Sigmoid colon (tissue), 7 donors: ENCODE results near the gene SDR42E2. TPM values are rescaled to one million over a fixed set of nuclear protein-coding genes. Genes with fewer than 3 reads are reported as not detected.

Source experiments
- DNase-seq: peaks from one replicate; pipeline ENCODE4 v3.0.0-alpha.2; 2019
- H3K27ac ChIP-seq, 4 donors: fragments of 200-600 bp; sonication (generic); one replicate each; pipeline ENCODE4 v1.5.1; 2016 to 2019; ENCODE audit warnings: mild to moderate bottlenecking in 1 of 4
- H3K27me3 ChIP-seq, 3 donors: fragments of 200-600 bp; sonication (generic); one replicate each; pipeline ENCODE4 v1.5.1; 2019; ENCODE audit warnings: mild to moderate bottlenecking in 1 of 3
- H3K36me3 ChIP-seq, 4 donors: fragments of 200-600 bp; sonication (generic); one replicate each; pipeline ENCODE4 v1.5.1; 2016 to 2019
- H3K4me1 ChIP-seq, 4 donors: fragments of 200-600 bp; sonication (generic); one replicate each; pipeline ENCODE4 v1.5.1; 2017 to 2019
- H3K4me3 ChIP-seq, 4 donors: fragments of 200-600 bp; sonication (generic); one replicate each; pipeline ENCODE4 v1.5.1; 2017 to 2019; ENCODE audit warnings: mild to moderate bottlenecking in 2 of 4, moderate library complexity in 1 of 4
- H3K9me3 ChIP-seq, 4 donors: fragments of 200-600 bp in 3 of 4; sonication (generic) in 3 of 4; one replicate each; pipeline versions ENCODE4 v1.5.1 to v1.6.1; 2013 to 2019
- CTCF ChIP-seq, 4 experiments: fragments of 450-650 bp in 3 of 4; fragments of 200-600 bp in 1 of 4; IDR thresholded peaks; one replicate each; pipeline ENCODE4 v1.5.1; 2016 to 2019; ENCODE audit warnings: antibody characterized with exemption in 4 of 4, mild to moderate bottlenecking in 3 of 4, moderate library complexity in 2 of 4
- EP300 ChIP-seq, 4 donors: sonication (generic); formaldehyde crosslinking; IDR thresholded peaks; one replicate each; pipeline ENCODE4 v1.6.1; 2017; ENCODE audit warnings: antibody characterized with exemption in 4 of 4
- POLR2A ChIP-seq, 2 donors: fragments of 450-650 bp; IDR thresholded peaks; one replicate each; pipeline ENCODE4 v1.6.1; 2016; ENCODE audit warnings: antibody characterized with exemption in 2 of 2, mild to moderate bottlenecking in 2 of 2, moderate library complexity in 2 of 2
- POLR2AphosphoS5 ChIP-seq, 4 donors: sonication (generic); formaldehyde crosslinking; IDR thresholded peaks; one replicate each; pipeline ENCODE4 v1.6.1; 2017; ENCODE audit warnings: antibody characterized with exemption in 4 of 4
- WGBS, 2 donors: extraction: QIAGEN DNeasy Blood & Tissue Kit; methylation state at CpG; one replicate each; pipeline ENCODE4 v1.1.7; 2013; 5-methylcytosine and 5-hydroxymethylcytosine counted together
- intact Hi-C: fragments of 100-400 bp; cut with DNase I; formaldehyde crosslinking; loops from one replicate; pipeline ENCODE4 v1.15.1; 2023
- polyA plus RNA-seq, 3 donors: library from polyadenylated mRNA; stranded (reverse); fragments of 200-250 nt; gene quantifications; one replicate each; pipeline ENCODE4 v1.2.3, GENCODE V29; 2013
- total RNA-seq, 4 donors: library from RNA; depleted of rRNA; stranded (reverse); fragments of >200 nt; gene quantifications; one replicate each; pipeline ENCODE4 v1.1.0, GENCODE V29; 2016
- donor health status: healthy with polysubstance abuse.
- donor health status: Bipolar disorder and iron deficiency.
- donor health status: healthy.

Gene SDR42E2
- total and polyA plus RNA-seq, 7 donors = 0.04 TPM; not detected in 6

- intact Hi-C loops = no loop called here
- peak overlapping the region; percentile 74 to 84 (median 80) for H3K27ac ChIP-seq
- TF ChIP-seq CTCF (IDR thresholded peaks at IDR 0.05) (no peak), POLR2A (IDR thresholded peaks at IDR 0.05) (no peak), EP300 (IDR thresholded peaks at IDR 0.05) (no peak), POLR2AphosphoS5 (IDR thresholded peaks at IDR 0.05) (no peak)
- no peak for DNase-seq
- H3K27me3 ChIP-seq = no peaks in the 10 kb centered on the region
- no peaks in the 10 kb centered on the region for H3K36me3 ChIP-seq
- H3K4me1 ChIP-seq = peaks cover 0 to 23% (median 17%) of the 10 kb centered on the region in 4 donors
- no peaks in the 10 kb centered on the region for H3K9me3 ChIP-seq
- no peak overlapping the region for H3K4me3 ChIP-seq
- 77 to 83% methylated on average over 7 of the region's 7 CpGs for WGBS, 2 donors
Measured at GRCh38 chr16:22198547-22199293, 36.4 kb downstream of the SDR42E2 start.

- 66 to 95% methylated on average over 6 of the region's 6 CpGs for WGBS, 2 donors
- intact Hi-C loops = no loop called here
- Histone ChIP-seq H3K36me3 (no peaks in the 10 kb centered on the region), H3K4me3 (no peak overlapping the region), H3K9me3 (no peaks in the 10 kb centered on the region), H3K4me1 (peaks cover 0 to 24% (median 16%) of the 10 kb centered on the region in 4 donors), H3K27me3 (no peaks in the 10 kb centered on the region), H3K27ac (no peak overlapping the region)
- no peak for DNase-seq
- no peak for TF ChIP-seq POLR2AphosphoS5 (IDR thresholded peaks at IDR 0.05)
- no peak for TF ChIP-seq POLR2A (IDR thresholded peaks at IDR 0.05)
- TF ChIP-seq EP300 (IDR thresholded peaks at IDR 0.05) = no peak
- no peak for TF ChIP-seq CTCF (IDR thresholded peaks at IDR 0.05)
Measured at GRCh38 chr16:22202261-22202637, 39.9 kb downstream of the SDR42E2 start.

GRCh38 chr16:22203091-22203490 lies 40.8 kb downstream of the SDR42E2 start:
- no peaks in the 10 kb centered on the region for H3K36me3 ChIP-seq
- H3K9me3 ChIP-seq = no peaks in the 10 kb centered on the region
- no peak overlapping the region for H3K4me3 ChIP-seq
- TF ChIP-seq CTCF (IDR thresholded peaks at IDR 0.05) = no peak
- TF ChIP-seq POLR2AphosphoS5 (IDR thresholded peaks at IDR 0.05) = no peak
- TF ChIP-seq POLR2A (IDR thresholded peaks at IDR 0.05) = no peak
- no peak for TF ChIP-seq EP300 (IDR thresholded peaks at IDR 0.05)
- 83 to 92% methylated on average over 5 of the region's 5 CpGs for WGBS, 2 donors
- DNase-seq = no peak
- H3K27ac ChIP-seq = no peak overlapping the region
- intact Hi-C loops = no loop called here
- no peaks in the 10 kb centered on the region for H3K27me3 ChIP-seq
- peaks cover 0 to 32% (median 24%) of the 10 kb centered on the region in 4 donors for H3K4me1 ChIP-seq

- TF ChIP-seq POLR2A (IDR thresholded peaks at IDR 0.05) (no peak), EP300 (IDR thresholded peaks at IDR 0.05) (no peak)
- H3K9me3 ChIP-seq = no peaks in the 10 kb centered on the region
- no peaks in the 10 kb centered on the region for H3K27me3 ChIP-seq
- H3K4me1 ChIP-seq = peaks cover 0 to 39% (median 33%) of the 10 kb centered on the region in 4 donors
- H3K27ac ChIP-seq = no peak overlapping the region
- intact Hi-C loops = no loop called here
- no peak overlapping the region for H3K4me3 ChIP-seq
- no peaks in the 10 kb centered on the region for H3K36me3 ChIP-seq
- WGBS, 2 donors = 99 to 100% methylated on average over 2 of the region's 2 CpGs
- DNase-seq = no peak
Measured at GRCh38 chr16:22204091-22204655, 41.9 kb downstream of the SDR42E2 start.

- H3K27ac ChIP-seq = peak overlapping the region; percentile 94 to 98 (median 96)
- H3K27me3 ChIP-seq = no peaks in the 10 kb centered on the region
- DNase-seq = no peak
- peaks cover 0 to 42% (median 36%) of the 10 kb centered on the region in 4 donors for H3K4me1 ChIP-seq
- H3K36me3 ChIP-seq = no peaks in the 10 kb centered on the region
- WGBS, 2 donors = 3 to 10% methylated on average over 11 of the region's 11 CpGs
- no peaks in the 10 kb centered on the region for H3K9me3 ChIP-seq
- no peak for TF ChIP-seq POLR2AphosphoS5 (IDR thresholded peaks at IDR 0.05)
- TF ChIP-seq POLR2A (IDR thresholded peaks at IDR 0.05) = no peak
- no peak for TF ChIP-seq CTCF (IDR thresholded peaks at IDR 0.05)
- TF ChIP-seq EP300 (IDR thresholded peaks at IDR 0.05) = no peak
- H3K4me3 ChIP-seq = peak overlapping the region; percentile 72 to 99 (median 98)
- intact Hi-C loops = loop anchor here (1.0 to 5.0 kb wide), 2 partner anchors 37 to 92 kb away; partner anchors contain the start of gene POLR3E
Measured at GRCh38 chr16:22205577-22206012, 43.3 kb downstream of the SDR42E2 start.
